Neuron (in vitro differentiated cells): Measurements from ENCODE around the gene TMEM135.

Source experiments
- H2AFZ ChIP-seq: one replicate; pipeline ENCODE4 v1.6.1; 2013; ENCODE audit warnings: low read depth, mild to moderate bottlenecking, inconsistent platforms, low read length, moderate library complexity
- H3K27me3 ChIP-seq: one replicate; pipeline ENCODE4 v1.6.1; 2013; ENCODE audit warnings: low read length; ENCODE audit not compliant: insufficient read depth
- H3K36me3 ChIP-seq: one replicate; pipeline ENCODE4 v1.6.1; 2013; ENCODE audit warnings: low read length; ENCODE audit not compliant: insufficient read depth
- H3K4me1 ChIP-seq: one replicate; pipeline ENCODE4 v1.6.1; 2013; ENCODE audit warnings: low read length; ENCODE audit not compliant: insufficient read depth
- H3K4me3 ChIP-seq: 2 replicates; pipeline ENCODE4 v1.5.1; 2013; ENCODE audit warnings: mild to moderate bottlenecking, low read length, moderate library complexity
- H3K9me3 ChIP-seq: one replicate; pipeline ENCODE4 v1.6.1; 2013; ENCODE audit warnings: low read length

Gene TMEM135

DNA sequence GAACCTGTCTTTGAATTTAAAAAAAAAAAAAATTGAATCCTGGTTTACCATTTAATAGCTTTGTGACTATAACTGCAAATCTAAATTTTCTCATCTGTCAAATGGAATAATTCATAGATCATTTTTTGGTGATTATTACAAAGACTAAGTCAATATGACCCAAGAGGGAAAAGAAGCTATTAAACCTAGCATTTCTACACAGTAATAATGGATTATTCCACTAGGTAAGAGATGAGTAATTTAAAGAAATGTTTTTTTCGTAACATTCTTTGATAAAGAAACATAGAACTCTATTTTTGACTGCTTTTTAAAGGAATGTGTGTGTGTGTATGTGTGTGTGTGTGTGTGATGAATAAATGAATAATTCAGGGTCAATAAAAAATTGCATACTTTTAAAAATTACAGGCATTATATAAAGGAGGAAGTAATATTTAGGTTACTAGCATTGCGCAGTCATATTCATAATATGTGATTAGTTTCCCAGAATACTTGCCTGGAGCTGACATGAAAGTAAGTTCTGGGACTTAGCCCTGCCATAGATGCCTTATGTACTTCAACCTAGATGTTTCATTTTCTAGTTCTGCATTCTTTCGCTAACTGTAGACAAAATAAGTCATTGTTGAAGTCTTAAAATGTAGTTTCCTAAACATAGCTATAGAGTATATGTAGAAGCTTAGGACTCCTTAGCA, 72.9 kb downstream of the TMEM135 start:
- no peaks in the 10 kb centered on the region for H3K27me3 ChIP-seq
- peaks cover 3% of the 10 kb centered on the region for H3K9me3 ChIP-seq
- peaks cover 11% of the 10 kb centered on the region for H3K4me1 ChIP-seq
- no peaks in the 10 kb centered on the region for H3K36me3 ChIP-seq
- no peak overlapping the region for H2AFZ ChIP-seq
- H3K4me3 ChIP-seq, result no peak overlapping the region

DNA sequence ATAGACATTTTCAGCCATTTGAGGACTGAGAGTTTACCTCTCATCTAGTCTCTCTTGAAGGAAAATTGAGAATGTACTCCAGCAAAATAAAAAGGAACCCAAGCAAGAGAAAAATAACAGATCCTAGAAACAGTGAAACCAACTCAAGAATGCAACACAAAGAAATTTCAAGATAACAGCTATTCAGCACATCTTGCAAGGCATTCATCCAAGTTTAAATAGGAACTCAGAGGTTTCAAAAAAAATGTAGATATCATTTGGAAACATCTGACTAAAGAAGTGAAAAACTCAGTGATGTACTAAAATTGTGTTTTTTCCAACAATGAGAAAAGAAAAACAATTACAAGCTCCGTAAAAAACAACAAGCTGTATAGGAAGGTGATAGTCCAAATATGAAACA, 76.4 kb downstream of the TMEM135 start:
- Histone ChIP-seq H3K36me3 (no peaks in the 10 kb centered on the region), H3K4me1 (peaks cover 11% of the 10 kb centered on the region), H3K27me3 (no peaks in the 10 kb centered on the region), H2AFZ (no peak overlapping the region), H3K9me3 (no peaks in the 10 kb centered on the region), H3K4me3 (no peak overlapping the region)

DNA sequence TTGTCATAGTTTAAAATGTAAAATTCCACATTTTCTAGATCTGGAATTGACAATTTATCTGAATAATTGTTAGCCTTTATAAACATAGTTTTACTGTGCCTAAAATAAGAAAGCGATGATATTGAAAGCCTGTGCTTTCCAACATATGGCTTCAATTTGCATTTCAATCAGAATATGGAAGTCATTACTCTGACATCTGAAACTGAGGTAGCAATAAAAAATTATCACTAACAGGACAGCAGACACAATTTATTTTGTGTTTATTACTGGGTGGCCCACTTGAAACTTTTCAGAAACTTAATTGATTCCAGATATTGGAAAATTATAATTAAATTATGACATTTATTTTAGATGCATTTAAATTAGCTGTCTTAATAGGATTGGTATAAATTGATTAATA, 78.5 kb downstream of the TMEM135 start:
- Histone ChIP-seq H3K36me3 (no peaks in the 10 kb centered on the region), H3K4me3 (no peak overlapping the region), H3K9me3 (no peaks in the 10 kb centered on the region), H3K4me1 (peaks cover 11% of the 10 kb centered on the region), H2AFZ (no peak overlapping the region), H3K27me3 (no peaks in the 10 kb centered on the region)

DNA sequence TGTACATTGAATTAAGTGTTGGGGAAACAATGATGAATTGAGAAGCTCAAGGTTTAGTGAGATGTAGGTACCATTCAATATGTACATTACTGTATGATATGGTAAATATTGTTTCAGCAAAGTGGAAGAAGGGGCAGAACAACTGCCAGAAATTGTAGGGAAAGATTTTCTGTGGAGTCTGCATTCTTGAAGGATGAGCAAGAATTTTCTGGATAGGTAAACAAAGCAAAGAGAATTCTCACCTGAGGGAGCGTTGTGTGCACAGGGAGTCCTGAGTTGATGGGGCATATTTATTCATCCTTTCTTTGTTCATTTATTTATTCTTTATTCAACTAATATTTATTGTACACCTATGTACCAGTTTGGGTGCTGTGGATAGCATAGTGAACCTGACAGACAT, 83.2 kb downstream of the TMEM135 start:
- no peaks in the 10 kb centered on the region for H3K4me1 ChIP-seq
- no peaks in the 10 kb centered on the region for H3K27me3 ChIP-seq
- H3K4me3 ChIP-seq, result no peak overlapping the region
- H2AFZ ChIP-seq, result no peak overlapping the region
- no peaks in the 10 kb centered on the region for H3K36me3 ChIP-seq
- no peaks in the 10 kb centered on the region for H3K9me3 ChIP-seq

DNA sequence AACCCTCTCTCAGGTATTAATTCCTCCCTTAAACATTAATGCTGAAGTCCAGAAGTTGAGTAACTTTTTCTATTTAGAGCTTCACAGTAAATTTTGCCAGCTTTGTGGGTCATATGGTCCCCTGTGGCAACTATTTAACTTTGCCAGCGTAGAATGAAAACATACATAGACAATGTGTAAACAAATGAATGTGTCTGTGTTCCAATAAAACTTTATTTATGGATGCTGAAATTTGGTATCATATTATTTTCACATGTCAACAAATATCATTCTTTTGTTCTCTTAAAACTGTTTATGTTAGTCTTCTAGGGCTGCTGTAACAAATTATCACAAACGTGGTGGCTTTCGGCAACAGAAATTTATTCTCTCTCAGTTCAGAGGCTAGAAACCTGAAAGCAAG, 85.1 kb downstream of the TMEM135 start:
- Histone ChIP-seq H3K4me1 (no peaks in the 10 kb centered on the region), H3K36me3 (no peaks in the 10 kb centered on the region), H3K4me3 (no peak overlapping the region), H3K9me3 (no peaks in the 10 kb centered on the region), H2AFZ (no peak overlapping the region), H3K27me3 (no peaks in the 10 kb centered on the region)

DNA sequence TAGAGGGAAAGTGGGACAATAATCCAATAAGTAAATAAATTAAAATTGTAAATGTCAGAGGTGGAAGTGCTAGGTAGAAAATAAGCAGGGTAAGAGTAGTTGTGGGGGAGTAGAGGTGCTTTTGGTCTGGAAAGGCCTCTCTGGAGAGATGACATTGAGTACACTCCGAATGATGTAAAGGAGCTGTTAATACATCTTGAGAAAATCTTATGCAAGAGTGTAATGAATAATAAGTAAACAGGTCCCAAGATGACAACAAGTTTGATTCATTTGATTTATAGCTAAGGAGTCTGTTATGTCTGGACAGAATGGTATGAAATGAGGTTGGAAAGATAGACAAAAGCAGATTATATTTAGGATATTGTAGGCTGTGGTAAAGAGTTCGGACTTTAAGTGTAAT, 87.5 kb downstream of the TMEM135 start:
- H3K4me1 ChIP-seq, result no peaks in the 10 kb centered on the region
- no peaks in the 10 kb centered on the region for H3K36me3 ChIP-seq
- no peaks in the 10 kb centered on the region for H3K27me3 ChIP-seq
- no peak overlapping the region for H2AFZ ChIP-seq
- no peak overlapping the region for H3K4me3 ChIP-seq
- H3K9me3 ChIP-seq, result no peaks in the 10 kb centered on the region

DNA sequence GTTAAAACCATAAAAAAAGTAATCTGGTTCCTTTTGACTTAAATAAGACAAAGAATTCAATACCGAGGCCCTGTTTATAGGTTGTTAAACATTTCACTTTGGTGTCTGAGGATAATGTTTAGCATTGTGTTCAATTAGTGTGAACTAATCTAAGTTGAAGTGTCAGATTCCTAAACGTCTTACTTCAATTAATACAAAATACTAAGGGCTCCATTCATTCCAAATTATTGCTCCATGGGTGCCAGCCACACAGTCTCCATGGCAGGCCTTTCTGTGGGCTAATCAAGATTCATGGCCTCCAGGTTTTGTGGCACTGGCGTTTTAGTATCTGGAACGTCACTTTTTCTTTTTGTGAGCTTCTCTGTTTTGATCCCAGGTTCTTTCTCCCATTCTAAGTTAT, 89.4 kb downstream of the TMEM135 start:
- no peak overlapping the region for H3K4me3 ChIP-seq
- H3K4me1 ChIP-seq, result no peaks in the 10 kb centered on the region
- H3K36me3 ChIP-seq, result no peaks in the 10 kb centered on the region
- no peak overlapping the region for H2AFZ ChIP-seq
- peaks cover 3% of the 10 kb centered on the region for H3K9me3 ChIP-seq
- no peaks in the 10 kb centered on the region for H3K27me3 ChIP-seq

DNA sequence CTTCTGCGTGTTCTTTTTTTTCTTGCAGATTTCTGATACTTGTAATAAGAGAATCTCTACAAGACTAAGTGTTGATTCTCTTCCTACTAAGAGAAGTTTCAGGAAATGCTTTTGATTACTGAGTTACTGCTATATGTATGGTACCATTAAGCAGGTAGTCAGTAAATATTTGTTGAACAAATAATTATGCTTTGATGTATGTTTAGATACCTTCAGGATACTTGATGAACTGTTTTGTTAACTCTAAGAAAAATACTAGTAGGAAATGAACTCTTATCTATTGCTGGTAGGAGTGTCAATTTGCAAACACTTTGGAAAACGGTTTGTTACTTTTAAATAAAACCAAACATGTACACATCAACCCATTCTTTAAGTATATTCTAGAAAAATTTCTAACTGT, 90.6 kb downstream of the TMEM135 start:
- Histone ChIP-seq H3K9me3 (peaks cover 3% of the 10 kb centered on the region), H3K36me3 (no peaks in the 10 kb centered on the region), H3K4me3 (no peak overlapping the region), H3K27me3 (no peaks in the 10 kb centered on the region), H3K4me1 (no peaks in the 10 kb centered on the region), H2AFZ (no peak overlapping the region)

DNA sequence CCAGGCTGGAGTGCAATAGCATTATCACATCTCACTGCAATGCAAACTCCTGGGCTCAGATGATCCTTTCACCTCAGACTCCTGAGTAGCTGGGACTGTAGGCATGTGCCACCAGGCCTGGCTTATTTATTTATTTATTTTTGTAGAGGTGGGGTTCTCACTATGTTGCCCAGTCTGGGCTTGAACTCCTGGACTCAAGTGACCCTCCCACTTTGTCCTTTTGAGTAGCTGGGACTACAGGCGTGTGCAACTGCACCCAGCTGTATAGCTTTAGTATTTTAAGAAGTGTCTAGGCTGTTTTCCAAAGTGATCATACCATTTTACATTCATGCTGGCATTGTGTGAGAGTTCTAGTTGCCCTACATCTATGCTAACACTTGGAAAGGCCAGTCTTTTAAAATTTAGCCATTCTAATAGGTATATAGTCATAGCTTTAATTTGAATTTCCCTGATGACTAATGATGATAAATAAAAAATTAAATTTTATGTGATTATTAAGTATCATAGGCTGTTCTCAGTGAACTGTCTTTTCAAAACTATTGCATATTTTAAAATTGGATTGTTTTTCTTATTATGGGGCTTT, 96.9 kb downstream of the TMEM135 start:
- no peaks in the 10 kb centered on the region for H3K36me3 ChIP-seq
- H3K9me3 ChIP-seq, result peaks cover 5% of the 10 kb centered on the region

DNA sequence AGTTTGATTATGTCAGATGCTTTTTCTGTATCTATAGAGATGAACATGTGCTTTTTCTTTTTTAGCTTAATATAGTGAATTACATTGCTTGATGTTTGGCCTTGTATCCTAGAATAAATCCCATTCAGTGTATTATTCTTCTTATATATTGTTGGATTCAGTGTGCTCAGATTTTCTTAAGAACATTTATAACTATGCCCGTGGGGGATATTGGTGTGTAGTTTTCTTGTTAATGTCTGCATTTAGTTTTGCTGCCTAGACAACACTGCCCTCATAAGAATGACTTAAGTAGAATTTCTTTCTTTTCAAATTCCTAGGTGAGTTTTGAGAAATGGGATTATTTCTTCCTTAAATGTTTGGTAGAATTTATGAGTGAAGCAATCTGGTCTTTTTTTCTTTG, 98.5 kb downstream of the TMEM135 start:
- no peak overlapping the region for H2AFZ ChIP-seq
- H3K27me3 ChIP-seq, result no peaks in the 10 kb centered on the region
- H3K4me1 ChIP-seq, result no peaks in the 10 kb centered on the region
- peaks cover 5% of the 10 kb centered on the region for H3K9me3 ChIP-seq
- no peak overlapping the region for H3K4me3 ChIP-seq
- H3K36me3 ChIP-seq, result no peaks in the 10 kb centered on the region

More for the DNA sequence above, 96.9 kb downstream of the TMEM135 start:
- Histone ChIP-seq H3K27me3 (no peaks in the 10 kb centered on the region), H3K4me3 (no peak overlapping the region), H2AFZ (no peak overlapping the region), H3K4me1 (no peaks in the 10 kb centered on the region)

DNA sequence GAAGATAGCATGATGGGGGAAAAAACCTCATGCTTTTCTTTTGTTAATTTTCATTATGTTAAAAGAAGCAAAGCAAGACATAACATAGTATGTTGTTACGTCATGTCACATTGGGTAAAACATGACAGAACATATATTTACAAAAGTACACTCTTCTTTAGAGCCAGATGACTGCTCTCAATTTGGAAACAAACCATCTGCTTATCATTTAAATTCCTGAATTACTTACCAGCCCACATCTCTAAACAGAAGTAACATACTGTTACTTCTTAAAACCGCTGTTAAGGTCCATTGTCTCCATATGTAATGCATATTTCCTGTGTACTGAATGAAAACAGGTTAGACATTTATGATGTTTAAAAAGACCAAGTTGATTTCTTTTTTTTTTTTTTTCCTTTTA, 100.0 kb downstream of the TMEM135 start:
- no peaks in the 10 kb centered on the region for H3K36me3 ChIP-seq
- H3K9me3 ChIP-seq, result peaks cover 1% of the 10 kb centered on the region
- no peak overlapping the region for H3K4me3 ChIP-seq
- no peaks in the 10 kb centered on the region for H3K27me3 ChIP-seq
- no peak overlapping the region for H2AFZ ChIP-seq
- no peaks in the 10 kb centered on the region for H3K4me1 ChIP-seq

DNA sequence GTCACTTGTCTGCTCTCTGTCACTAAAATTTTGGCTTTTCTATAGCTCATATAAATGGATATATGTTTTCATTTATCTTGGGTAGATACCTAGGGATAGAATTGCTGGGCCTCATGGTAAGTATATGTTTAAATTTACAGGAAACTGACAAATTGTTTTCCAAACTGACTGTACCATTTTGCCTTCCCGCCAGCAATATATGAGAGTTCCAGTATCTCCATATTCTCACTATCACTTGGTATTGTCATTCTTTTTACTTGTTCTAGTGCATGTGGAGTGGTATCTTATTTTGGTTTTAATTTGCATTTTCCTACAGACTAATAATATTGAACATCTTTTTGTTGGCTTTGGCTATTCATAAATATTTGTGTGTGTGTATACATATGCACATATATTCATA, 101.7 kb downstream of the TMEM135 start:
- H3K4me3 ChIP-seq, result no peak overlapping the region
- peaks cover 1% of the 10 kb centered on the region for H3K9me3 ChIP-seq
- H3K4me1 ChIP-seq, result peaks cover 4% of the 10 kb centered on the region
- H3K36me3 ChIP-seq, result no peaks in the 10 kb centered on the region
- no peaks in the 10 kb centered on the region for H3K27me3 ChIP-seq
- H2AFZ ChIP-seq, result no peak overlapping the region

DNA sequence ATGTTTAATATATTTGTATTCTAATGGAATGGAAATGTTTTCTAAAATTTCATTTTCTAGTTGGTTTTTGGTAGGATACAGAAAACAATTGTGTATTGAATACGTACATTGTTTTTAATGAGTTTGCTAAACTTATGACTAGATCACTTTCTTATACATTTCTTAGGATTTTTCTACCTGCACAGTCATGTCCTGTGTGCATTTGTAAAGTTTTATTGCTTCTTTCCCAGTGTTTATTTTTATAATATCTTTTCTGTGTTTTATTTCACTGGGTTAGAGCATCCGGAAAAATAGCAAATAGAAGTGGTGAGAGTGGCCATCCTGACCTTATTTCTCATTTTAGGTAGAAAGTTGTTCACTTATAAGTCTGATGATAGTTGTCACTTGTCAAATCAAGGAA, 103.6 kb downstream of the TMEM135 start:
- Histone ChIP-seq H3K4me1 (peaks cover 4% of the 10 kb centered on the region), H3K36me3 (no peaks in the 10 kb centered on the region), H2AFZ (no peak overlapping the region), H3K27me3 (no peaks in the 10 kb centered on the region), H3K4me3 (no peak overlapping the region), H3K9me3 (peaks cover 1% of the 10 kb centered on the region)

DNA sequence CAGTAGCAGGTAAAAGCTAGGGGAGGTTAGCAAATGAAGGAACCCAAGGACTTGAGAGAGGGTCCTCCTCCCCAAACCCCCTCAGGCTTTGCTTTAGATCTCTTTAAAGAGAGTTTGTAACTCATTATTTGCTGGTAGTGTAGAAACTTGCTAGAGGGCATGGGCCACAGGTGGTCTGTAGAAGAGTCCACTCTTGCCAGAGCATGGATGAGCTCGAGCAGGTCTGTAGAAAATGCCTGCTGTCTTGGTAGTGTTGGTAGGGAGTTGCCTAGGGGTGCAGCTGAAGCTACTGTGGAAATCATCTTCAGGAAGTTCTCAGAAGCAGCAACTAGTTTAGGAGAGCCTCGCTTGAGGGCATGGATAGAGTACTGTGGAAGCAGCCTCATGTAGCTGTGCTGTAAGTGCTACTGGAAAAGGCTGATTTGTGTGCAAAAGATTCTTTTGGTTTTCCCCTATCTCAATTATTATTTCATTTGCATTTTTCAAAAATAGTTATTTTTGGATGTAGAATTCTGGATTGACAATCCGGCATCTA, 104.3 kb downstream of the TMEM135 start:
- H3K27me3 ChIP-seq, result no peaks in the 10 kb centered on the region
- peaks cover 4% of the 10 kb centered on the region for H3K4me1 ChIP-seq
- no peak overlapping the region for H2AFZ ChIP-seq
- H3K4me3 ChIP-seq, result no peak overlapping the region
- peaks cover 1% of the 10 kb centered on the region for H3K9me3 ChIP-seq
- H3K36me3 ChIP-seq, result no peaks in the 10 kb centered on the region
